GM20000 (cell line): Measurements from ENCODE around the gene PLD6.

ENCODE experiments used
- DNase-seq: peaks from one replicate; pipeline ENCODE4 v3.0.0; 2012; ENCODE audit warnings: low spot score
- TF ChIP-seq, protein P1 (sequence below): IDR thresholded peaks from 2 replicates; pipeline ENCODE4 v1.5.1; 2012; ENCODE audit warnings: mild to moderate bottlenecking, control low read depth; ENCODE audit errors: extremely low read depth, missing control alignments

PLD6 gene

GRCh38 chr17:17173921-17174320 is 32.2 kb downstream of the PLD6 start:
- TF ChIP-seq, protein P1, sequence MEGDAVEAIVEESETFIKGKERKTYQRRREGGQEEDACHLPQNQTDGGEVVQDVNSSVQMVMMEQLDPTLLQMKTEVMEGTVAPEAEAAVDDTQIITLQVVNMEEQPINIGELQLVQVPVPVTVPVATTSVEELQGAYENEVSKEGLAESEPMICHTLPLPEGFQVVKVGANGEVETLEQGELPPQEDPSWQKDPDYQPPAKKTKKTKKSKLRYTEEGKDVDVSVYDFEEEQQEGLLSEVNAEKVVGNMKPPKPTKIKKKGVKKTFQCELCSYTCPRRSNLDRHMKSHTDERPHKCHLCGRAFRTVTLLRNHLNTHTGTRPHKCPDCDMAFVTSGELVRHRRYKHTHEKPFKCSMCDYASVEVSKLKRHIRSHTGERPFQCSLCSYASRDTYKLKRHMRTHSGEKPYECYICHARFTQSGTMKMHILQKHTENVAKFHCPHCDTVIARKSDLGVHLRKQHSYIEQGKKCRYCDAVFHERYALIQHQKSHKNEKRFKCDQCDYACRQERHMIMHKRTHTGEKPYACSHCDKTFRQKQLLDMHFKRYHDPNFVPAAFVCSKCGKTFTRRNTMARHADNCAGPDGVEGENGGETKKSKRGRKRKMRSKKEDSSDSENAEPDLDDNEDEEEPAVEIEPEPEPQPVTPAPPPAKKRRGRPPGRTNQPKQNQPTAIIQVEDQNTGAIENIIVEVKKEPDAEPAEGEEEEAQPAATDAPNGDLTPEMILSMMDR: no peak
- no peak for DNase-seq

DNA sequence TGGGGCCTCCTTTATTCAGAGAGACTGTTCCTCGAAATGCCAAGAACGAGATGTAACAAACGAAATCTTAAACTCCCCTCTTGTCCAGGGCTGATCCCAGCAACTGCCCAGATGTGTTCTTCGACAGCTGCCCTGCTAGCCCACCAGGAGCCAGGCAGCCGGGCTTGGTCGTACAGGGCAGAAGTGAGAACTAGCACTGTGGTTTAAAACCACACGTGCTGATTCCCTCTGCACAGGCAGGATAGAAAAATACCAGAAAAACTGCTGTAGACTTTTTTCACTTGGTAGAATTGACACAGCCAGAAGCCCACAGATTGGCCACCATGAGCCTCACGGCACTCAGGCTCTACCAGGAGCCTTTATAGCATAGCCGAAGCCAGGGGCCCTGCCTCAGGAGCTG is 33.1 kb downstream of the PLD6 start:
- no peak for DNase-seq
- TF ChIP-seq, protein P1: no peak

DNA sequence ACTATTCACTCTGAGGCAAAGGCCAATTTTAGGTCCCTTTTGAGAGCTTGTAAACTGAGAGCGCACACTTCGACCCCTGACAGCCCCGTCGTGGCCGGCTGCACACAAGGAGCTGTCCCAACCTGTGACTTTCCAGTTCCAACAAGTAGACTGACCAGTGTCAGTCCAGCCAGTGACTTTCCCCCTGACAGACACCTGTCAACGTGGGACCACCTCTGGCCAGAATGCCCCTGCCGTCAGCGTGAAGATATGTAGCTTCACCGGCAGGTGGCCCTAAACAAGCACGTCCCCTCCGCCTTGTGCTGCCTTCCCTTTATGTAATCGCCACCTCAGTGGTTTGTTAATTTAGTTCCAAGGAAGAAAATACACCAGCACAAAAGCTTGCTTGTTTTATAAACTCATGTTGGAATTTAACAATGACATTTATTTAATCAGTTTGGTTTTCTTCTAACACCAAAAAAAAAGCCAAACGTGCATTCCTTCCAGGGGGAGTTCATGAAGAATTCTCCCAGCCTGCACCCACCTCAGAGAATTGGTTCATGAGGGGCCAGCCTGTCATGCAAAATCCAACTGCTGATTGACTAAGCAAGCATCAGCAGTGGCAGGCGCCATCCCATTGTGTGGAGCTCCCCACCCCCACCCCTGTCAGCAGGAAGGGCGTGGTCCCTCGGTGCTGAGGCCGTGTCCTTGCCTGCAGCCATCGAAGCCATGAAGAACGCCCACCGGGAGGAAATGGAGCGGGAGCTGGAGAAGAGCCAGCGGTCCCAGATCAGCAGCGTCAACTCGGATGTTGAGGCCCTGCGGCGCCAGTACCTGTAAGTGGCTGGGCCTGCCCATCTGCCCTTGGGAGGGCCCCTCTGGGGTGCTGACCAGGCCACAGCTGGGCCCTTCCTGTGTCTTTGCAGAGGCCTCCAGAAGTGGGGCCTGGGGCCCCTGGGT is 33.9 kb downstream of the PLD6 start:
- no peak for DNase-seq
- TF ChIP-seq, protein P1: no peak

- no peak for DNase-seq
- TF ChIP-seq, protein P1: no peak
Observed at GRCh38 chr17:17171186-17171585, 34.9 kb downstream of the PLD6 start.

DNA sequence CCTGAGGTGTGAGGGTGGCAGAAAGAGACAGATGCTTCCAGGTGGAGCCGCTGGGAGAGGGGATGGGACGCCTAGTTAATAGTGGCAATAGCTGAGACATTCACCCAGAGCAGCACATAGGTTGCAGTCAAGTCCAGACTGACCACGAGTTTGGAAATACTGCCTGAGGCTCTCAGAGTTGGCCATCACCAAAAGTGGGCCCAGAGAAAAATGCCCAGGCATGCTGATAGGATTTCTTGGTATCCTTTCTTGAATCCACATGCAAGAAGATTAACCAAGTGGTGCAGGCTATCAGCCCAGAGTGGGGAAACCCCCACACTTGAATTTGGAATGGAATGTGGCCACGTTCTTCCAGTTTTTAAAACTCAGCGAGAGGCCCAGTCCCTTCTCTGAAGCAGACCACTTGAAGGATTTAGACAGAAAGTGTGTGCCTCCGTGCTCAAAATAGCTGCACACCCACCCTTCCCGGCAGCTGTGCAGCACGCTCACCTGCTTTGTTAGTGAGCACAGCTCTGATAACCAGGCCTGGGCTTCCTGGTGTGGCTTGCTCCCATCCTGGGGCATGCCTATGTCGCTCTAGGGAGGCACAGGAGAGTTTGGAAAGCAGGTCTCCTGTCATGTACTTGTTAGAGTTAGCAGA is 35.7 kb downstream of the PLD6 start:
- no peak for DNase-seq
- TF ChIP-seq, protein P1: no peak

- no peak for DNase-seq
- TF ChIP-seq, protein P1: no peak
Observed at GRCh38 chr17:17169396-17169795, 36.7 kb downstream of the PLD6 start.

DNA sequence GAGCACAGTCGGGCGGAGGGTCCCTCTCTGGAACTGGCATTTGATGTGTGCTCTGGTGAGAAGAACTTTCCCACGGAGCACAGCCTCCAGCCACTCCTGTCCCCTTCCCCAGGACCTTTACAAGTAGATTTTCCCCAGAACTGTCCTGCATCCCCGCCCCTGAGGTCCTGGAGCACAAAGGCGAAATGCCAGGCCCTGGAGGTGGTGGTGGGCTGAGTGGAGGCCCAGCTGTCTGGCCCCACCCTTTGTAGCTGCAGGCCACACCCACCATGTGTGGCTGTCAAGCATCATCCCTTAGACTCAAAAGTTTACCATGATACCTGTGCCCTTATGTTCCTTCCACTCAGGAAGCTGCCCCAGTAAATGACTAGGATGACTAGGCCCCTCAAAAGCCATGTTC is 37.7 kb downstream of the PLD6 start:
- TF ChIP-seq, protein P1: no peak
- no peak for DNase-seq
